GM19099 (cell line): ENCODE results near the gene FADD.

ENCODE experiments used
- POLR2A ChIP-seq: IDR thresholded peaks from 3 replicates; pipeline ENCODE4 v1.6.1; 2011; ENCODE audit warnings: low read depth; ENCODE audit not compliant: insufficient read length; ENCODE audit errors: extremely low read depth

FADD gene

DNA sequence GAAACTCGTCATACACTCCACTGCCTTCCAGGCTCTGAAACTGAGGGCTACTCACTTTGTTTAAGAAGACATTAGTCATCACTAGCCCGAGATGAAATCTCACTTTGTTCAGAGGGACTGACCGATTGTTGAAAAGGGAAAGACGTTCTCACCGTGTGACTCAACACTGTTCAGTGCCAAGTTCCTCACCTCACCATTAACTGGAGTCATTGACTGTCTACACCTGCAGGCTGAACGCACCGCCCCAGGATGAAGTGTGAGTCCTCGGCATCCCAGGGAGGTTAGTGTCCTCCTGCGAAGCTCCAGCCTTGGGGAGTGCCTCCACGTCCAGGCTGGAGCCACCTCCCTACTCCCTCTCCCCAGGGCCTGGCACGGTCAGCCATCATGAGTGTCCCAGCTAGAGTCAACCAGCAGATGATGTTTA is 30.4 kb downstream of the FADD start:
- no peak for TF ChIP-seq POLR2A

DNA sequence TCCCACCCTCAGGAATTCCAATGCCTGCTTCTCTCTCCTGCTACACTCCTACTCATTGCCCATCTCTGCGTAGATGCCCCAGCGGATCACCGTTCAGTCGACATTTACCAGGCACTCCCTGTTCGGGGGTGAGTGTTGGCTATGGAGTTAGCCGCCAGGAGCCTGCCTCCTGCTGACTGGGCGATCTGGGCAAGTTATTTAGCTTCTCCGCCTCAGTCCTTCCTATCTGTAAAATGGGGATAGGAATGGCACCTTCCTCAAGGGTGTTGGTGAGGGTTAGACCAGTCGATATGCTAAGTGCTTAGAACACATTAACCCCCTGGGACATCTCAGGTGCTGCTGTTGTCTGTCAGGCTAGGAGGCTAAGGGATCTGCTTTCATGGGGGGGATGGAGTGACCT is 30.9 kb downstream of the FADD start:
- TF ChIP-seq POLR2A: no peak

DNA sequence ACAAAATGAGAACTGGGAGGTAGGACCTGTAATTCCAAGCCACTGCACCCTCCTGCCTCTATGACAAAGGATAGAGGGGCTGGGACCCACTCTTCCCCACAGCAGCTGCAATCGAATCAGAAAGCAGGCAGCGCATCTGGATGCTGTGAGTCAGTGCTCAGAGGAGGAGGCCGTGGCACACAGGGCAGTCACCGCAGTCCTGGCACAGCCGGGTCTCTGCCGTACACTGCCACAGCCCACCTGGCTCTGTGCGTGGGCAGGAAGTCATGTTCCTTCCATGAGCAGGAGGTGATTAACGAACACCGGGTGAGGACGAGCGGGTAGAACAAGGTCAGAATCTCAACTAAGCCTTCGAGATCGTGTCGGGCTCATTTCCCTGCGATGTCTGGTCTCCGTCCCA is 37.2 kb downstream of the FADD start:
- TF ChIP-seq POLR2A: no peak

DNA sequence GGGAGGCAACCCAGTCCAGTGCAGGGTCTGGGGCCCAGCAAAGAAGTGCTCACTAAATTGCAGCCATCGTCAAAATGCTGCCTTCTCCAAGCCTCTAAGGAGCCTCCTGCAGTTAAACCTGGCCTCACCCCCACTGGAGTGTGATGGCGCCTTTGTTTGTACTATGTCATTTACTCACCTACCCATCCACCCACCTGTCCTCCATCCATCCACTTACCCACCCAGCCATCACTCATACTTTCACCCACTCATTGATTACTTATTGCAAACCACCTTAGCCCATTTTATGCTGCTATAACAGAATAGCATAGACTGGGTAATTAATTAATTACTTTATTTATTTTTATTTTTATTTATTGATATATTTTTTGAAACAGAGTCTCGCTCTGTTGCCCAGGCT is 38.6 kb downstream of the FADD start:
- no peak for TF ChIP-seq POLR2A

DNA sequence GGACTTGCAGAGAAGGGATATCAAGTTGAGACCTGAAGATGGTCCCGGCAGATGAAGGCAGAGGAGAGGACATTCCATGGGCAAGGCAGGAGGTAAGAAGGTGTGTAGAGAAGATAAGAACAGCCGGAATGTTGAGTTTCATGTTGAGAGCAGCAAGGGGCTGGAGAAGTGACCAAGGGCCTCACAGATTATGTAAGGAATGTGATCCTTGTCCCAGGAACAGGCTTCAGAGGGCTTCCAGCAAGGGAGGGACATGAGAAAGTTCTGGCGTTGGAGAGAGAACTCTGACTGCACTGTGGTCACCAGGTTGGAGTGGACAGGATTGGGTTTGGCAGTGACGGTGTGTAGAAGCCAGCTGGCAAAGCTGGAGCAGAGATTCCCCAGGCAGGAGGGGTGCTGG is 39.8 kb downstream of the FADD start:
- no peak for TF ChIP-seq POLR2A

DNA sequence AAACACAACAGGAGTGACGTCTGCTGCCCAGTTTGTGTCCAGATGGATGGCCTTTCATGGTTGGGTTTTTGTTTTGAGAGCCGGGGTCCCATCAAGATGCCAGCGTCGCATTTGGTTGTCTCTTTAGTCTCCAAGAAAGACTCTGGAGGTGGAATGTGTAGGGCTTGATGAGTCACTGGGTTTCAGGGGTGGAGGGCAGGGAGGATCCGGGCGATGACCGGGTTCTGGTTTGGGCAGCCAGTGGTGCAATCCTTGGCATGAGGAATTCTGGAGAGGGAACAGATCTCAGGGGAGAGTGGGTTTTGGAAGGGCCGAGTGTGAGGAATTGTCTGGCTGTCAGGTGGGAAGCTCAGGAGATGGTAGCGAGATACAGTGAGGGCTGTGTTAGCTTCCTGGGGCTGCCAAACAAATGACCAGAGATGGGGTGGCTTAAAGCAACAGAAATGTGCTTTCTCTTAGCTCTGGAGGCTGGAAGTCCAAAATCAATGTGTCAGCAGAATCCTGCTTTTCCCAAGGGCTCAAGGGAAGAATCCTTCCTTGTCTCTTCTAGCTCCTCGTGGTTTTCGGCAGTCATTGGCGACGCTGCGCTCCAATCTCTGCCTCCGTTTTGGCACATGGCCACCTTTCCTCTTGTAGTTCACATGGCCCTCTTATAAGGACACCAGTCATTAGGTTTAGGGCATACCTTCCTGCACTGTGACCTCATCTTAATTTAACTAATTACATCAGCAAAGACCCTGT is 41.0 kb downstream of the FADD start:
- no peak for TF ChIP-seq POLR2A

DNA sequence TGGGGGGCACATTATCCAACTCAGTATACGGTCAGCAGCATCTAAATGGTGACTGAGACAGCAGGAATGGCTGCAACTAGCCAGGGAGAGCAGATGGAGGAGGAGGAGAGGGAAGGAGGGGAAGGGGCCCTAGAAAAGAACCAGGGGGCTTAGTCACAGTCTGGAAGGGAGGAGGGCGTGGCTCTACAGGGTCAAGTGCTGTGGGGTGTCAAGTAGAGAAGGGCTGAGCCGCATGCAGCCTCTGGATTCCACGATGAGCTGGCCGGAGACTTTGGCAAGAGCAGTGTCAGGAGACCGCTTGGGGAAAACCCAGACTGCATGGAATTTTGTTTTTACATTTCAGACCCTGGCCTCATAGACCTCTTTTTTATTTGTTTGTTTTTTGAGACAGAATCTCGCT is 41.6 kb downstream of the FADD start:
- no peak for TF ChIP-seq POLR2A

DNA sequence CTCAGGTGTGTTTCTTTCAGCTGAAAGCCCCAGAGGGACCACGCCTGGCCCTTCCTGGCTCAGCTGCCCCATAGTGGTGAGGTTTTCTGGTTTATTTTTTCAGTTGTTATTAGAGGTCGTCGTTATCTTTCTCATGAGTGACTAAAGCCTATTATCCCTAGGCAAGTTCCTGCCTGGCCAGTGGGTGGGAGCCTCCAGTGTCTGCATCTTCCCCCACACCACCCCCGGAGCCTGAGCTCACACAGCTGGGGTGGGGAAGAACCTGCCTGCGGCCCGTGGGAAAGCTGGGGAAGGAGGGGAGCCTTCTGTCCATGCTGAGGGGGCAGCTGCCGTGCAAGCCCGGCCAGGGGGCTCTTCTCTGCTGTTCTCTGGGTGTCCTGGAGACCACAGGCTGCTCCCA is 43.1 kb downstream of the FADD start:
- no peak for TF ChIP-seq POLR2A

DNA sequence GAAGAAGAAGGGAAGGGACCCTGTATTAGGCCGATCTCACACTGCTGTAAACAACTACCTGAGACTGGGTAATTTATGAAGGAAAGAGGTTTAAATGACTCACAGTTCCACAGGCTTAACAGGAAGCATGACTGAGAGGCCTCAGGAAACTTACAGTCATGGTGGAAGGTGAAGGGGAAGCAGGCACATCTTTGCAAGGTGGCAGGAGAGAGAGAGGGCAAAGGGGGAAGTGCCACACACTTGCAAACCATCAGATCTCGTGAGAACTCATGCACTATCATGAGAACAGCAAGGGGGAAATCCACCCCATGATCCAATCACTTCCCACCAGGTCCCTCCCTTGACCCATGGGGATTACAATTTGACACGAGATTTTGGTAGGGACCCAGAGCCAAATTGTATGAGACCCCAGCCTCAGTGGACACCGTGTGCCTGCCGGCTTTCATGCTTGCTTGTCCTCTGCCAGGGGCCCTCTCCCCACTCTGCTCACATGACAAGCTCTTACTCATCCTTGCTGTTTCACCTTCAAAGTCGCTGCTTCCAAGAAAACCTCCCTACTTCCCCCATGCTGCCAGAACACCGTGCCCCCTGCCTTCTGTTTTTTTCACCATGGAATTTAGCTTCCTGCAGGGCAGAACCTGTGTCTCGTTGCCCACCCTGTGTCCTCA is 44.1 kb downstream of the FADD start:
- TF ChIP-seq POLR2A: no peak

DNA sequence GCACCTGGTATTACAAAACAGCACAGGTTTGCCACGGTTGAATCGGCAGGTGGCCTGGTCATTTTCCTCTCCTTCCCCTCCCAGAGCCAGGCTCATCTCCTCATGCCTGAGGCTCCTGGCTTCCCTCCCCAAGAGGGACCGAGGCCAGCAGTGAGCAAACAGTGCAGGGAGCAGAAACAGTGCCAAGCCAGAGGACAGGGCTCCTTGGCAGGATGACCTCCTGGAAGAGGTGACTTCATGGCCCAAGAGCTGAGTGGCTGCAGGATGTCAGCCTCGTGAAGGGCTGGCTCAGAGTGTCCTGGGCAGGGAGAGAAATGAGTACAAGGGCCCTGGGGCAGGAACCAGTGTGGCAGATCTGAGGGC is 44.6 kb downstream of the FADD start:
- TF ChIP-seq POLR2A: no peak

DNA sequence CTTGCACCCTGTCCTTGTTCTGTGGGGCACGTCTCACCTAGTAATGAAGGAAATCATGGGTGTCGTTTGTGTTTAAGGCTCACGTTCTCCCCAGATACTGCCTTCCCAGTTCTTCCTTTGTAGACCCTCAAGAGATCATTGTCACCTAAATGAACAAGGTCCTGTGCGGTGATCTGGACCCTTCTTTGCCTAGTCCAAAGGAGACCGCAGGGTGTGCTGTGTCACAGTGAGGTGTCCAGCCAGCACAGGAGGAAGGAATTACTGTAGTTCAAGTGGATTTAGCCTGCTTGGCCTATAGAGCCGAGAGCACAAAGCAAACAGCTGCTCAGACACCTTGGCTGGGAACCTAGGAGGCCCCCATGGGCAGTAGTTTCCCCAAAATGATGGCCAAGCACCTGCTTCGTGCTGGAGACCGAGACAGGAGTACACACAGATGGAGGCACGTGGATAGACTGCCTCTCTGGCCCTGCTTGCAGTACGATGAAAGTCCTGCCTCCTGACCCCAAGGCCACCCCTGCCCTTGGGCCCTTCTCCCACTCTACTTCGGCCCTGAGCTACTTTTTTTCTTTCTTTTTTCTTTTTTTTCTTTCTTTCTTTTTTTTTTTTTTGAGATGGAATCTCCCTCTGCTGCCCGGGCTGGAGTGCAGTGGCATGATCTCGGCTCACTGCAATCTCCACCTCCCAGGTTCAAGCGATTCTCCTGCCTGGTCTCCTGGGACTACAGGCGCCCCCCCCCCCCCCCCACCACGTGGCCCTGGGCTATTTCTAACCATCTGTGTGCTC is 48.0 kb downstream of the FADD start:
- TF ChIP-seq POLR2A: no peak

DNA sequence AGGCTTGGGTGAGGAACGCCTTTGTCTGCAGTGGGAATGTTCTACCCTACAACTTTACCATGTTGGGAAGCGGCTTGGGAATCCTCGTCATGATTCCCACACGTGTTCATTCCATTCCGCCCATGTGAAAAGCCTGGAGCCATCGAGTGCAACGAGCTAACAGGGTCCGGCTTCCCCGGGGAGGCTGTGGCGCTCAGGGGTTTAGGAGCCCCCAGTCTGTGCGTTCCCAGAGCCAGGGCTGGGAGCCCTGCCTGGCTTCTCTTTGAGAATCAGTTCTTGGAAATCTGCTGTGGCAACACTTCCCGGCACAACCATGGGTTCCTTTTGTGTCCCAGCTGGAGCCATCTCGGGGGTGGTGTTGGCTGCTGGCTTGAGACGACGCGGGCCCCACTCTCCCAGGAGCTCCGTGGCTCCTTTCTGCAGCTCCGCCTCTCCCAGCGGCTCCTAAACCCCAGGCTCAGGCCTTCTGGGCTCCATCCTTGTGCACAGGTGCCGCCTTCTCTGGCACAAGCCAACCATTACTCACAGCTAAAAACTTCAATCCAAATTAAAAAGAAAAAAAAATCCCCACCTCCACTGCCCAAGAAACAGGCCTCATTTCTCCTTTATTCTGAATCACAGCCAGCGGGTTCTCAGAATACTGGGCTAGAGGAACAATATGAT is 48.7 kb downstream of the FADD start:
- no peak for TF ChIP-seq POLR2A

DNA sequence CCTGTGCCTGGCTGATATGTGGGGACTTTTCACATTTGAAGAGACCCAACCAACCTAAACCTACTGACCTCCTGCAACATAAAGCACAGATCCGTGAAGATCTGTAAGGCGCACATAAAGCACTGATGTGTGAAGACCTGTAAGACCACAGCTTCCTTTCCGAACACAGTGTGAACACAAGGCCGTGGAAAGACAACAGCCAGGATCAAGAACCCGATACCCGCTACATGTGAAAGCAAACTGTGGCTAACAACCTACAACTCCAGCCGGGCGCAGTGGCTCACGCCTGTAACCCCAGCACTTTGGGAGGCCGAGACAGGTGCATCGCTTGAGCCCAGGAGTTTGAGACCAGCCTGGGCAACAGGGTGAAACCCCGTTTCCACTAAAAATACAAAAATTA is 49.7 kb downstream of the FADD start:
- TF ChIP-seq POLR2A: no peak

DNA sequence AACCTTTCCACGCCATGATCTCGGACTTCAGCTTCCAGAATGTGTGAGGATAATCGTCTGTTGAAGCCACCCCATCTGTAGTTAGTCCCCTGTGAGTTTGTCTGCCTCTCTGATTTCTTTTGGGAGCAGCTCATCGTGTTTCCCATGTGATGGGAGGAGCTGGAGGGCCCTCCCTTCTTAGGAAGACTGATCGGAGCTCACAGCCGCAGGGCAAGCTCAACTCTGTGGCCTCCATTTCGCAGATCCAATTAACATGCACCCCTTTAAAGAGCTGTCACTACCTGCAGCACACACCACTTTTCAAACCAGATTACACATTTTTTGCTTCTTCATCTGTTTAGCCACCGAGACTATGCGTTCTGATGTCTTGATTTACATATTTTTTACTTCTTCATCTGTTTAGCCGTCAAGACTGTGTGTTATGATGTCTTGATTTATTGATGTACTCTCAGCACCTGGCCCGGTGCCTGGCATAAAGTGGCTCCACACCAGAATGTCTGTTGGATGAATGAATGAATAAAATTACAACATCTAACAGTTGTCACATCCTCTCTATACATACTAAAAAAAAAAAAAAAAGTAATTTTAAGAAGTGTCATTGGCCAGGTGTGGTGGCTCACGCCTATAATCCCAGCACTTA is 52.5 kb downstream of the FADD start:
- TF ChIP-seq POLR2A: no peak
